NCI-H524 (cell line): ENCODE measurements around the gene TCF15.
"Not testable (repeated sequence)": the region's sequence is repeated elsewhere in the genome, so short reads cannot be mapped to it uniquely, and the experiment has no call there.

Source experiments
- DNase-seq, 2 experiments: peaks; one replicate each; lab custom pipeline; 2025; lab: John Stamatoyannopoulos, UW

The TCF15 gene

GRCh38 chr20:578940-579690 is 31.0 kb downstream of the TCF15 start:
- not testable (repeated sequence) for DNase-seq

- peak; percentile 97 to 98 for DNase-seq
Measured at GRCh38 chr20:577167-577791, 32.8 kb downstream of the TCF15 start.

GRCh38 chr20:576156-576555 is 34.0 kb downstream of the TCF15 start:
- DNase-seq, result peak; percentile 32 to 37

- peak; percentile 19 to 34 for DNase-seq
Measured at GRCh38 chr20:575230-575629, 34.9 kb downstream of the TCF15 start.

GRCh38 chr20:574297-574942 is 35.7 kb downstream of the TCF15 start:
- DNase-seq, result peak; percentile 92 to 94

GRCh38 chr20:573414-574296 is 36.5 kb downstream of the TCF15 start:
- no peak for DNase-seq

- peak in 1 of 2 experiments; percentile 38 for DNase-seq
Measured at GRCh38 chr20:572727-573126, 37.4 kb downstream of the TCF15 start.

- DNase-seq, result peak; percentile 85 to 86
Measured at GRCh38 chr20:571754-572441, 38.2 kb downstream of the TCF15 start.

- peak; percentile 100 for DNase-seq
Measured at GRCh38 chr20:568673-569415, 41.3 kb downstream of the TCF15 start.

GRCh38 chr20:568097-568652 is 41.9 kb downstream of the TCF15 start:
- DNase-seq, result peak in 1 of 2 experiments; percentile 43

- DNase-seq, result no peak
Measured at GRCh38 chr20:564192-564591, 45.9 kb downstream of the TCF15 start.

- DNase-seq, result no peak
Measured at GRCh38 chr20:563187-563586, 46.9 kb downstream of the TCF15 start.

- DNase-seq, result no peak
Measured at GRCh38 chr20:562232-562897, 47.7 kb downstream of the TCF15 start.

- peak; percentile 81 to 89 for DNase-seq
Measured at GRCh38 chr20:561437-562231, 48.5 kb downstream of the TCF15 start.

GRCh38 chr20:560680-561079 is 49.4 kb downstream of the TCF15 start:
- DNase-seq, result peak in 1 of 2 experiments; percentile 17

GRCh38 chr20:558117-558516 is 52.0 kb downstream of the TCF15 start:
- DNase-seq, result no peak

- DNase-seq, result no peak
Measured at GRCh38 chr20:556984-557383, 53.1 kb downstream of the TCF15 start.

GRCh38 chr20:555976-556385 is 54.1 kb downstream of the TCF15 start:
- DNase-seq, result peak; percentile 40
